Placental epithelial cell (primary cell): ENCODE data around the gene CAPNS2. TPM values are rescaled to one million over a fixed set of nuclear protein-coding genes. Genes with fewer than 3 reads are reported as not detected.

ENCODE experiments used
- total RNA-seq: library from RNA; depleted of rRNA; stranded (reverse); fragments of >200 nt; gene quantifications from 2 replicates; pipeline ENCODE4 v1.2.3, GENCODE V29; 2012

The CAPNS2 gene
- 0.98 and 3.5 TPM in 2 replicates for total RNA-seq

GRCh38 chr16:55566432-55567175 is at the start of gene CAPNS2:
Gene CAPNS2 (plus strand): TSS chr16:55566684. CDS start chr16:55566757, 73 bp downstream.

Other genes starting within 250 kb of the CAPNS2 start
- gene IRX6, start 242.5 kb upstream of the CAPNS2 start, total RNA-seq: not detected in 2 replicates
- gene MMP2, start 87.5 kb upstream of the CAPNS2 start, total RNA-seq: 23.0 and 49.9 TPM in 2 replicates
- 36.1 and 60.3 TPM in 2 replicates for gene LPCAT2, start 57.6 kb upstream of the CAPNS2 start, total RNA-seq
- gene SLC6A2, start 89.3 kb downstream of the CAPNS2 start, total RNA-seq: under 0.01 TPM in 1 of 2 replicates, not detected in the other